PC-9 (cell line): Measurements from ENCODE around the gene TMF1. TPM values are rescaled to one million over a fixed set of nuclear protein-coding genes. Genes with fewer than 3 reads are reported as not detected.

Experiments used
- BruUV-seq: library from RNA; stranded (reverse); fragments of 400-500 nt; replicated peaks from 2 replicates; lab custom pipeline; 2021; lab: Mats Ljungman, UMichigan
- CTCF ChIA-PET: fragments of 300-600 bp; sonication (Branson Sonifier 250); formaldehyde crosslinking; loops from one replicate; lab custom pipeline; 2022; ENCODE audit warnings: antibody characterized with exemption; lab: Charles Lee
- POLR2A ChIA-PET: fragments of 300-600 bp; sonication (Branson Sonifier 250); formaldehyde crosslinking; loops from one replicate; lab custom pipeline; 2022; ENCODE audit warnings: antibody characterized with exemption; ENCODE audit not compliant: unreplicated experiment; lab: Charles Lee
- DNase-seq, 2 experiments: peaks; one replicate each; pipeline versions ENCODE4 v3.0.0 to v3.0.0-alpha.2; 2015 to 2022; ENCODE audit warnings: mixed read lengths in 1 of 2
- H2AFZ ChIP-seq: fragments of 200-600 bp; sonication (generic); 2 replicates; pipeline ENCODE4 v1.8.1; 2017; ENCODE audit warnings: antibody characterized with exemption
- H3F3A ChIP-seq: fragments of 200-600 bp; sonication (generic); 2 replicates; pipeline ENCODE4 v1.8.1; 2017; ENCODE audit warnings: antibody characterized with exemption, mild to moderate bottlenecking, low read depth; ENCODE audit not compliant: insufficient read depth
- H3K27ac ChIP-seq: fragments of 200-600 bp; sonication (generic); 2 replicates; pipeline ENCODE4 v1.6.1; 2016; ENCODE audit warnings: mixed run types
- H3K27me3 ChIP-seq: fragments of 200-600 bp; sonication (generic); 2 replicates; pipeline ENCODE4 v1.6.1; 2016; ENCODE audit warnings: low read depth, mixed run types; ENCODE audit not compliant: insufficient read depth
- H3K36me3 ChIP-seq: fragments of 200-600 bp; sonication (generic); 2 replicates; pipeline ENCODE4 v1.6.1; 2016; ENCODE audit warnings: low read depth, mixed run types
- H3K4me1 ChIP-seq: fragments of 200-600 bp; sonication (generic); replicated peaks from 2 replicates; pipeline ENCODE4 v1.6.1; 2016; ENCODE audit warnings: mixed run types; ENCODE audit not compliant: insufficient read depth
- H3K4me2 ChIP-seq: fragments of 200-600 bp; sonication (generic); 2 replicates; pipeline ENCODE4 v1.6.1; 2017; ENCODE audit warnings: mixed run types
- H3K4me3 ChIP-seq: fragments of 200-600 bp; sonication (generic); 2 replicates; pipeline ENCODE4 v1.6.1; 2016; ENCODE audit warnings: mixed run types
- H3K79me2 ChIP-seq: fragments of 200-600 bp; sonication (generic); 2 replicates; pipeline ENCODE4 v1.6.1; 2017; ENCODE audit warnings: low read depth, mixed run types
- H3K9me2 ChIP-seq: fragments of 200-600 bp; sonication (generic); 2 replicates; pipeline ENCODE4 v1.8.1; 2017; ENCODE audit warnings: mild to moderate bottlenecking; ENCODE audit not compliant: insufficient read depth
- H3K9me3 ChIP-seq: fragments of 200-600 bp; sonication (generic); 2 replicates; pipeline ENCODE4 v1.8.1; 2016; ENCODE audit warnings: low read depth; ENCODE audit not compliant: insufficient read depth
- H4K20me1 ChIP-seq: fragments of 200-600 bp; sonication (generic); 2 replicates; pipeline ENCODE4 v1.8.1; 2017; ENCODE audit not compliant: insufficient read depth
- CTCF ChIP-seq: fragments of 200-600 bp; sonication (generic); conservative IDR thresholded peaks from 2 replicates; pipeline ENCODE4 v1.6.1; 2017; ENCODE audit warnings: mixed run types, antibody characterized with exemption, mild to moderate bottlenecking, moderate library complexity
- EZH2 ChIP-seq: fragments of 200-600 bp; sonication (generic); IDR thresholded peaks from 2 replicates; pipeline ENCODE4 v1.8.0; 2017; ENCODE audit warnings: antibody characterized with exemption, low read depth
- intact Hi-C: fragments of 100-400 bp; cut with micrococcal nuclease; formaldehyde crosslinking; loops from one replicate; pipeline ENCODE4 v1.10.0; 2022; ENCODE audit not compliant: unreplicated experiment
- total RNA-seq: library from RNA; stranded (reverse); gene quantifications from 2 replicates; pipeline ENCODE4 v1.2.3, GENCODE V29; 2021

TMF1 gene
- total RNA-seq, 1 experiment from 2014 or later: 35.5 TPM

GRCh38 chr3:69048990-69049389 is 3.1 kb downstream of the TMF1 start:
- no peaks in the 10 kb centered on the region for H3K27me3 ChIP-seq
- no peaks in the 10 kb centered on the region for H3K4me1 ChIP-seq
- H2AFZ ChIP-seq: no peak overlapping the region
- peaks cover 7% of the 10 kb centered on the region for H4K20me1 ChIP-seq
- H3K27ac ChIP-seq: no peak overlapping the region
- intact Hi-C loops: no loop called here
- 0 out of 2 replicates have a peak, but pooled peaks cover 14% of the 10 kb centered on the region for H3K36me3 ChIP-seq
- BruUV-seq: no TSS peak
- H3K9me2 ChIP-seq: no peaks in the 10 kb centered on the region
- H3K79me2 ChIP-seq: peaks cover 35% of the 10 kb centered on the region
- H3F3A ChIP-seq: peaks cover 10% of the 10 kb centered on the region; the same call in 1 of the 2 replicates
- POLR2A ChIA-PET: no interaction called here
- no peak overlapping the region for H3K4me3 ChIP-seq
- H3K4me2 ChIP-seq: no peak overlapping the region
- no peak for TF ChIP-seq CTCF
- TF ChIP-seq EZH2: no peak
- DNase-seq: no peak
- no peaks in the 10 kb centered on the region for H3K9me3 ChIP-seq
- CTCF ChIA-PET: no interaction called here

- BruUV-seq: no TSS peak
- no peak overlapping the region for H2AFZ ChIP-seq
- H3K4me2 ChIP-seq: no peak overlapping the region
- H3K4me1 ChIP-seq: no peaks in the 10 kb centered on the region
- no peak overlapping the region for H3K4me3 ChIP-seq
- ChIA-PET CTCF (no interaction called here), POLR2A (interaction anchor here (0.5 kb wide), 1 partner anchor 28 kb away, joined by 3 read pairs; no protein-coding TSS in a partner anchor)
- H3K79me2 ChIP-seq: peaks cover 11% of the 10 kb centered on the region
- no peaks in the 10 kb centered on the region for H3K27me3 ChIP-seq
- H3K36me3 ChIP-seq: 0 out of 2 replicates have a peak, but pooled peaks cover 16% of the 10 kb centered on the region
- DNase-seq: no peak
- intact Hi-C loops: no loop called here
- peaks cover 6% of the 10 kb centered on the region for H4K20me1 ChIP-seq
- no peaks in the 10 kb centered on the region for H3K9me3 ChIP-seq
- H3K9me2 ChIP-seq: no peaks in the 10 kb centered on the region
- no peak overlapping the region for H3K27ac ChIP-seq
- no peak for TF ChIP-seq EZH2
- no peak for TF ChIP-seq CTCF
- no peaks in the 10 kb centered on the region for H3F3A ChIP-seq
Measured at GRCh38 chr3:69044608-69045007, 7.5 kb downstream of the TMF1 start.

GRCh38 chr3:69033470-69033869 is 18.7 kb downstream of the TMF1 start:
- no peak overlapping the region for H3K4me3 ChIP-seq
- H3K27ac ChIP-seq: no peak overlapping the region
- H3K4me2 ChIP-seq: no peak overlapping the region
- H3K36me3 ChIP-seq: peaks cover 13% of the 10 kb centered on the region; the same call in 1 of the 2 replicates
- no peaks in the 10 kb centered on the region for H3F3A ChIP-seq
- no peaks in the 10 kb centered on the region for H3K79me2 ChIP-seq
- ChIA-PET CTCF (no interaction called here), POLR2A (no interaction called here)
- H3K4me1 ChIP-seq: no peaks in the 10 kb centered on the region
- H3K9me2 ChIP-seq: no peaks in the 10 kb centered on the region
- H4K20me1 ChIP-seq: 0 out of 2 replicates have a peak, but pooled peaks cover 2% of the 10 kb centered on the region
- TF ChIP-seq CTCF: no peak
- TF ChIP-seq EZH2: no peak
- H3K9me3 ChIP-seq: no peaks in the 10 kb centered on the region
- H2AFZ ChIP-seq: no peak overlapping the region
- no TSS peak for BruUV-seq
- intact Hi-C loops: no loop called here
- DNase-seq: no peak
- no peaks in the 10 kb centered on the region for H3K27me3 ChIP-seq
